Ovary (tissue), 3 donors: ENCODE results near the gene TPSG1.

Source experiments
- CTCF ChIP-seq, 3 donors: fragments of 450-650 bp in 2 of 3; fragments of 200-600 bp in 1 of 3; IDR thresholded peaks; one replicate each; pipeline versions ENCODE4 v1.5.1 to v1.8.0; 2016 to 2022; ENCODE audit warnings: antibody characterized with exemption in 3 of 3, mild to moderate bottlenecking in 1 of 3
- EP300 ChIP-seq: sonication (generic); formaldehyde crosslinking; IDR thresholded peaks from one replicate; pipeline ENCODE4 v1.6.1; 2017; ENCODE audit warnings: antibody characterized with exemption
- POLR2A ChIP-seq: fragments of 450-650 bp; IDR thresholded peaks from one replicate; pipeline ENCODE4 v1.6.1; 2017; ENCODE audit warnings: antibody characterized with exemption, mild to moderate bottlenecking, moderate library complexity
- donor health status: DM: no; HTN: no; CAD: no.

GRCh38 chr16:1258906-1259759 is 34.1 kb upstream of the TPSG1 start:
- TF ChIP-seq CTCF (IDR thresholded peaks at IDR 0.05) = no peak
- TF ChIP-seq POLR2A = no peak
- TF ChIP-seq EP300 = no peak
